ENCODE measurements around the gene LIF. TPM values are rescaled to one million over a fixed set of nuclear protein-coding genes. Genes with fewer than 3 reads are reported as not detected.

The LIF gene
- total and polyA plus RNA-seq, 2 of the 4 experiments (the other 2 are of a cell fraction): 130 to 214 TPM

DNA sequence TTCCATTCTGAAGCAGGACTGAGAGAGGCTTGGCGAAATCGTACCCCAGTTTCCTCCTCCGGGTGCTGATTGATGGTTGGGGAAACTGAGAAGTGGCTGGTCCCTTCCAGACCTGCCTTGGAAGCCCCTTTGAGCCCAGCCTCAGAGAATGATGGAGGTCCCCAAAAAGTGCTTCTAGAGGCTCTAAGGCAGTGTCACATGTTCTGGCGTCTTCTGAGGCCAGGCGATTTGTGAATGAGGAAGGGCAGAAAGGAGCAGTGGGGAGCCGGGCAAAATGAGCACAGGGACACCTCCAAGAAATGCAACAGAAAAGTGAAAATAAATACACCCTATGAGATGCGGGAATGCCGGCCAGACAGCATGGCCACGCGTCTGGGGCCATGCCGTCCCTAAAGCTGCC, 1.0 kb upstream of the LIF start:
- peak overlapping the region; percentile 89; the same call in 2 of the 3 replicates for H2BK15ac ChIP-seq (ENCODE audit: low read depth, low read length)
- peak overlapping the region; percentile 84 for H3K18ac ChIP-seq (ENCODE audit: low read depth, low read length)
- H3K27me3 ChIP-seq (ENCODE audit: control insufficient read depth, insufficient read depth, low read length): no peaks in the 10 kb centered on the region
- dilution Hi-C loops (cut with HindIII; ENCODE audit: low sequenced_read_pairs, unreplicated experiment): no loop called here
- ChIA-PET POLR2A (ENCODE audit: unreplicated experiment) (no interaction called here), CTCF (no interaction called here)
- H3K36me3 ChIP-seq (ENCODE audit: control insufficient read depth, insufficient read depth, low read length): peaks cover 26% of the 10 kb centered on the region
- peak overlapping the region; percentile 85 for H4K91ac ChIP-seq (ENCODE audit: insufficient read depth, low read depth, low read length)
- H3K4me1 ChIP-seq (ENCODE audit: control insufficient read depth, insufficient read depth, low read length): peaks cover 66% of the 10 kb centered on the region
- peak overlapping the region; percentile 26; the same call in 1 of the 2 replicates for H3K56ac ChIP-seq (ENCODE audit: extremely low read depth, insufficient read depth, low read length)
- no peak overlapping the region for H2AFZ ChIP-seq (replicated peaks; ENCODE audit: low read length, poor library complexity)
- H3K9ac ChIP-seq (ENCODE audit: low read depth, low read length): peak overlapping the region; percentile 100
- in situ Hi-C loops (cut with MboI; ENCODE audit: low sequenced_read_pairs): no loop called here
- H2AK9ac ChIP-seq (replicated peaks; ENCODE audit: low read depth, low read length, poor library complexity): peak overlapping the region; percentile 92
- H4K8ac ChIP-seq (ENCODE audit: low read depth in 2 of 2, low read length in 2 of 2): peak overlapping the region; percentile 82 to 96
- H3K4me2 ChIP-seq (ENCODE audit: low read depth, low read length): peak overlapping the region; percentile 94
- peak overlapping the region; percentile 87; the same call in 1 of the 2 replicates for H3K4me3 ChIP-seq (ENCODE audit: insufficient read depth, low read depth, low read length)
- H3K4ac ChIP-seq (ENCODE audit: low read depth, low read length): peak overlapping the region; percentile 89
- no TSS peak for BruUV-seq (replicated peaks)
- peaks cover 34 to 43% of the 10 kb centered on the region in 2 experiments for H3K79me1 ChIP-seq (ENCODE audit: low read depth in 1 of 2, low read length in 2 of 2)
- H3K27ac ChIP-seq (ENCODE audit: insufficient read depth, low read length): peak overlapping the region; percentile 100
- peak overlapping the region; percentile 77; the same call in 1 of the 2 replicates for H2BK20ac ChIP-seq (ENCODE audit: low read depth, low read length)
- H4K5ac ChIP-seq (ENCODE audit: low read depth, low read length): peak overlapping the region; percentile 92
- peaks cover 29% of the 10 kb centered on the region for H3K9me1 ChIP-seq (ENCODE audit: insufficient read depth, low read length)
- TF ChIP-seq RFX5 (IDR thresholded peaks at IDR 0.05; ENCODE audit: low read depth, low read length) (no peak), FOS (IDR thresholded peaks at IDR 0.05; ENCODE audit: low read depth, low read length) (no peak), RCOR1 (IDR thresholded peaks at IDR 0.05; ENCODE audit: insufficient replicate concordance, low read length) (no peak), POLR2A (IDR thresholded peaks at IDR 0.05; ENCODE audit: low read depth, low read length) (0 out of 2 replicates have a peak, but pooled peaks have one; percentile 28)
- peak overlapping the region; percentile 45; the same call in 1 of the 2 replicates for H3K23ac ChIP-seq (ENCODE audit: low read depth, low read length)
- H3K9me3 ChIP-seq (ENCODE audit: control insufficient read depth, insufficient read depth, low read length): no peaks in the 10 kb centered on the region
- H2BK120ac ChIP-seq (ENCODE audit: low read depth, low read length): peak overlapping the region; percentile 91
- H3K14ac ChIP-seq (replicated peaks; ENCODE audit: low read depth, low read length): peak overlapping the region; percentile 87
- DNase-seq (no peak), ATAC-seq (ENCODE audit: low read depth) (no peak)
- intact Hi-C loops (cut with micrococcal nuclease): loop anchor here (2.0 to 5.0 kb wide), 2 partner anchors 43 to 90 kb away; no protein-coding TSS in a partner anchor
- H4K20me1 ChIP-seq (ENCODE audit: insufficient read depth, low read length): no peaks in the 10 kb centered on the region
- H2AK5ac ChIP-seq (ENCODE audit: low read depth, low read length): peak overlapping the region; percentile 95
- 97% methylated on average over 5 of the region's 11 CpGs; no CpG with 5 or more reads in 1 of the 2 experiments for WGBS, 2 experiments (ENCODE audit: extremely low coverage in 2 of 2, insufficient read length in 1 of 2)
- peak overlapping the region; percentile 75 for H2BK5ac ChIP-seq (ENCODE audit: low read depth, low read length, poor library complexity, severe bottlenecking)
